Stimulated activated CD8-positive, alpha-beta memory T cell treated with anti-CD3 and anti-CD28 coated beads, Interleukin-4, amount 100 ng/mL, for 1 hour (primary cell): Measurements from ENCODE around the gene RSPH9.
"Not testable (repeated sequence)": the region's sequence is repeated elsewhere in the genome, so short reads cannot be mapped to it uniquely, and the experiment has no call there.

Experiments
- DNase-seq, 2 donors: peaks; one replicate each; pipeline ENCODE4 v3.0.0-alpha.2; 2020; ENCODE audit warnings: low read depth in 2 of 2, low spot score in 1 of 2

Gene RSPH9

GRCh38 chr6:43628393-43629103 is 16.3 kb upstream of the RSPH9 start:
- DNase-seq: peak; percentile 15 to 25

- peak; percentile 89 to 94 for DNase-seq
These were observed 15.7 kb upstream of the RSPH9 start, which contains the start of gene GTPBP2 for GRCh38 chr6:43629104-43629504. TSS of gene GTPBP2 (minus strand) at chr6:43629264. CDS start at chr6:43629162, 102 bp downstream.

- peak; percentile 60 to 81 for DNase-seq
These were observed 15.1 kb upstream of the RSPH9 start for GRCh38 chr6:43629505-43630300.

DNA sequence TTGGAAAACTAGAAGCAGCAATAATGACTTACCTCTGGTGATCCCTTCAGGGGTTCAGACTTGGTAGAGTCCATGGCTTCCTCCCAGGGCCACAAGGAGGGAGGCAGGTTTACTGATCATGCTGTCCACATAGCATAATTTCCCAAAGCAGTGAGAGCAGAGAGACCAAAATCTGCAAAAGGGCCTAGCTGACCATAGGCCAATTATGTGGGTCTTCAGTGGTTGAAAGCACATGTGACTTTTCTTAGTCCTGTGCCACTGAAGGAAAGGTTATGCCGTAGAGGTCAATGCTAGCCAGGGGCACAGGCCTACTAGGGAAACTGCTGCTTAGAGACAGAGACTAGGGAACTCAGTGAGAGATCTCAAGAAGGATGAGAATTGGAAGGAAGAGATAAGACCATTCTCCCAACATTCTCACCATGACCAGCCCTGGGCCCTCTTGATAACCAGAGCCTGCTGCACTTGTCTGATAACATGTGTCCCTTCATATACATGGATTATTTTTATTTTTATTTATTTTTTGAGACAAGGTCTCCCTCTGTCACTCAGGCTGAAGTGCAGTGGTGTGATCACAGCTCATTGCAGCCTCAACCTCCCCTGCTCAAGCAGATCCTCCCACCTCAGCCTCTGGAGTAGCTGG is 13.7 kb upstream of the RSPH9 start:
- no peak for DNase-seq

DNA sequence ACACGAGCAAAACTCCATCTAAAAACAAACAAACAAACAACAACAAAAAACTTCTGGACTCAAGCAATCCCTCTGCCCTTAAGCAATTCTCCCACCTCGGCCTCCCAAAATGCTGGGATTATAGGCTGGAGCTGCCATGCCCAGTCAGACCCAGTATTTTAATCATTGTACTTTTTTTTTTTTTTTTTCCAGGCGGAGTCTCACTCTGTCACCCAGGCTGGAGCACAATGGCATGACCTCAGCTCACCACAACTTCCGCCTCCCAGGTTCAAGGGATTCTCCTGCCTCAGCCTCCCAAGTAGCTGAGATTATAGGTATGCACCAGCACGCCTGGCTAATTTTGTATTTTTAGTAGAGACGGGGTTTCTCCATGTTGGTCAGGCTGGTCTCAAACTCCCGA is 11.8 kb upstream of the RSPH9 start:
- not testable (repeated sequence) for DNase-seq

DNA sequence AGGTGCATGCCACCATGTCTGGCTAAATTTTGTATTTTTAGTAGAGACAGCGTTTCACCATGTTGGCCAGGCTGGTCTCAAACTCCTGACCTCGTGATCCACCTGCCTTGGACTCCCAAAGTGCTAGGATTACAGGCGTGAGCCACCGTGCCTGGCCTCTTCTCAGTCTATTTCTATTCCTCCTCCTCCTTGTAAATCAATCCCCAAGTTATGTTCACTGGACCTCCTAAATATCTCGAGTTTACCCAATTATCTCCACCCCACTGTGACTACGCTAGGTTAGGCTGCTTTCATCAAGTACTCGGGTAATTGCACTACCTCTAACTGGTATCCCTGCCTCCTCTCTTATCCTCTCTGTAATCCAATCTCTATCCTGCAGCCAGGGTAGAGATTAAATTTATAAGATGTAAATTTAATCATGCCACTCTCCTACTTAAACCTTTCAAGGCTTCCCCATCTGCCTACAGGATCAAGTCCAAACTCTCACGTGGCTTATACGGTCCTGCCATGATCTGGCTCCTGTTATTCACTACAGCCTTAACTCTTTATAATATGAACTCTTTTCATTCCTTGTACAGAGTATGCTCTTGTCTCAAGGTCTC is 10.0 kb upstream of the RSPH9 start:
- DNase-seq: no peak

DNA sequence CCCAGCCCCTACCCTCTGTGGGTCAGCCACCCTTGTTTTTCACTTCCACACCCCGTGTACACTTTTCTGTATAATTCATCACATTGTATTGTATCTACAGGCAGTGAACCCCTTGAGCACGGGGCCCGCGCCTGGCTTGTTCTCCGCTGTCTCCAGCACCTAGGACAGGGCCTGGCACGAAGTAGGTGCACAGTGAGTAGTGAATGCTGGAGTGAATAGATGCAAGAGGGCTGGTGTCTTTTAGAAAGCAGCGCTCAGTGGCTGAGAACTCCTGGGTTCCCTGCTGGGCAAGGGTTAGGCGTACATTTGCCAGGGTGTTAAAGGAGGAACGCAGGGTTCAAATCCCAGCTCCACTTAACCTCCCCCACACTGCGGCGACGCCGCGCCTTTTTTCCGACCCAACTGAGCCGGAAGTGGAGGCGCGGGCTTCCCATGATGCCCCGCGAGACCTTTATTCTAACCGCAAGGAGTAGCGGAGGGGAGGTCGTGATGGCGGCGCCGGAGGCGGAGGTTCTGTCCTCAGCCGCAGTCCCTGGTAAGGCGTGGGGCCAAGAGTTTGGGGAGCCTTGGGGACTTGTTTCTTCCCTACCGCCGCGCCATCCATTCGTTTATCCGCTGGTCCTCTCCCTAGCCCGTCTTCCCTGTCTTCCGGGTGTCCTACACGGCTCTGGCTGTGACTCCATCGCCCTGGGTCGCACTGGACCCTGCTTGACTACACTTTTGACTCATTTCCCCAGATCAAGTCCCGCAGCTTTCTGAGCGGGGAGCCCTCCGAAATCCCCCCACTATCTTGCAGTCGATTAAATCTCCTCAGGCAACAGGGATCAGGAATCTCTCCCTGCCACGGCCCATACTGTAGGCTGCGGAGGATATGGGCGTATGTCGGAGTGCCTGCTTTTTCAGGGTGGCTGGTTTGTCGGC is 9.2 kb upstream of the RSPH9 start, which contains the start of gene MAD2L1BP:
TSS of gene MAD2L1BP (plus strand) at position 454 of the 921 bp plus-strand sequence. CDS start at position 490, 36 bp downstream.
- peak; percentile 69 to 77 for DNase-seq

GRCh38 chr6:43636308-43636659 is 8.6 kb upstream of the RSPH9 start:
- DNase-seq: no peak

- no peak for DNase-seq
These were observed 4.6 kb upstream of the RSPH9 start for GRCh38 chr6:43639984-43640800.

DNA sequence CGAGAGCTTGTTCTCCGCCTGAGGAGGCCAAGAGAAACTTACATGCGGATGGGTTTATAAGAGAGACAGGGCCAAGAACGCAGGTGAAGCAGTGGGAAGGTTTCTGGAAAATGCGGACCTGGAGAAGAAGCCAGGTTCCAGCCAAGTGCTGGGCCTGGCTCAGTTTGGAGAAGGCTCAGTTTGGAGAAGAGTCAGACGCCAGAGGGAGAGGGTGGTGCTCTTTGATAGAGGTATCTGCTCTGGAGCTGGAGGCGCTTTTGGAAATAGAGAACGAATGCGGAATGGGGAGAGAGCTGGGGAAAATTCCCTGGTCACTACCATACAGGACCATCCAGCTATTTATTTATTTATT is 753 bp downstream of the RSPH9 start:
- no peak for DNase-seq

DNA sequence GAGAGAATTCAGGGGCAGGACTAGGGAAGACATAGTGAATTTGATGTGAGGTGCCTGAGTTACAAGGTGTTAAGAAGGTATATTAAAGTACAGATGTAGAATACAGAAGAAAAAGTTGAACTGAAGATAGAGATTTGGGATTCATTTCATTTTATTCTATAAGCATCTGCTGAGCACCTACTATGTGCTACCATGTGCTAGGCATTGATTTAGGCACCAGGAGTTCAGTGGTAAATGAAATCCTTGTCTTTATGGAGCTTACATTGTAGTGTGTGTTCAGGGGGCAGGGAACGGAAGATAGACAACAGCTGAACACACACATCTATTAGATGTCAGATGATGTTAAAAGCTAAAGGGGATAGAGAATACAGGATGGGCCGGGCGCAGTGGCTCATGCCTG is 2.8 kb downstream of the RSPH9 start:
- no peak for DNase-seq

DNA sequence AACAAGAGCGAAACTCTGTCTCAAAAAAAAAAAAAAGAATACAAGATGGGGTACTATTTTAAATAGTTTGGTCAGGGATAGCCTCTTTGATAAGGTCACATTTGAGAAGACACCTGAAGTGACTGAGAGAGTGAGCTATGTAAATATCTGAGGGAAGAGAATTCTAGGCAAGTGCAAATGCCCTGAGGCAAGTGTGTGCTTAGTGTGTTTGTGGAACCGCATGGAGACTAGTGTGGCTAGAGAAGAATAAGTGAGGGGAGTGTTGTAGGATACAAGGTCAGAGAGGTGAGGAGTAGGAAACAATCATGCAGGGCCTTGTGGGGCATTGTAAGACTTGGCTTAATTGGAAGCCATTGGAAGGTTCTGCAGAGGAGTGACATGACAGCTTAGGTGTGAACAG is 3.4 kb downstream of the RSPH9 start:
- no peak for DNase-seq

DNA sequence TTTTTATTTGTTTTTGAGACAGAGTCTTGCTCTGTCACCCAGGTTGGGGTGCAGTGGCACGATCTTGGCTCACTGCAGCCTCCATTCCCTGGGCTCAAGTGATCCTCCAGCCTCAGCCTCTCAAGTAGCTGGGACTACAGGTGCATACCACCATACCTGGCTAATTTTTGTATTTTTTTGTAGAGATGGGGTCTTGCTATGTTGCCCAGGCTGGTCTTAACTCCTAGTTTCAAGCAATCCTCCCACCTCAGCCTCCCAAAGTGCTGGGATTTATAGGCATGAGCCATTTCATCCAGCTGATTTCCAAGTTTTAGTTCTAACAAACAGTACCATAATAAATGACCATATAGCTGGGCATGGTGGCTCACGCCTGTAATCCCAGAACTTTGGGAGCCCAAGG is 8.0 kb downstream of the RSPH9 start:
- DNase-seq: not testable (repeated sequence)

- no peak for DNase-seq
These were observed 12.5 kb downstream of the RSPH9 start for GRCh38 chr6:43657221-43657802.

DNA sequence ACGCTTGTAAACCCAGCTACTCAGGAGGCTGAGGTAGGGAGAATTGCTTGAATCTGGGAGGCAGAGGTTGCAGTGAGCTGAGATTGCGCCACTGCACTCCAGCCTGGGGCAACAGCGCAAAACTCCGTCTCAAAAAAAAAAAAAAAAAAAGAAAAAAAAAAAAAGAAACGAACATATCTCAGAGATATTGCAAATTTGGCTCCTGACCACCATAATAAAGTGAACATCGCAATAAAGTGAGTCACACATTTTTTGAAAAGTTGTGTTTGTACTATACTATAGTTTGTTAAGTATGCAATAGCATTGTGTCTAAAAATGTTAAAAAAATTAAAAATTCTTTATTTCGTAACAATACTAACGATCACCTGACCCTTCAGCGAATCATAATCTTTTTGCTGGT is 13.3 kb downstream of the RSPH9 start:
- DNase-seq: no peak

- DNase-seq: not testable (repeated sequence)
These were observed 18.1 kb downstream of the RSPH9 start for GRCh38 chr6:43662948-43663347.

GRCh38 chr6:43665376-43665775 is 20.5 kb downstream of the RSPH9 start:
- no peak for DNase-seq

- DNase-seq: no peak
These were observed 21.5 kb downstream of the RSPH9 start for GRCh38 chr6:43666196-43666920.
